GM12878 (cell line): ENCODE measurements around the gene TRIM40. TPM values are rescaled to one million over a fixed set of nuclear protein-coding genes. Genes with fewer than 3 reads are reported as not detected.

Source experiments
- ATAC-seq: fragments of 200-7000 bp; cut with Tn5 transposase; 3 replicates; pipeline ENCODE4 v1.9.1; 2020; ENCODE audit warnings: mild to moderate bottlenecking, moderate library complexity
- BruUV-seq: library from RNA; stranded (reverse); fragments of 400-500 nt; replicated peaks from 2 replicates; lab custom pipeline; 2021; lab: Mats Ljungman, UMichigan
- CTCF ChIA-PET: fragments of 300-600 bp; sonication (Branson Sonifier 250); formaldehyde crosslinking; extraction: SDS; loops from one replicate; lab custom pipeline; 2021; ENCODE audit warnings: inconsistent platforms; lab: Yijun Ruan, JAX
- POLR2A ChIA-PET: fragments of 350-600 bp; formaldehyde crosslinking; extraction: SDS; loops from one replicate; lab custom pipeline; 2021; ENCODE audit warnings: inconsistent platforms; lab: Charles Lee
- RAD21 ChIA-PET: fragments of 300-600 bp; sonication (Branson Sonifier 250); formaldehyde crosslinking; loops from one replicate; lab custom pipeline; 2023; ENCODE audit warnings: antibody characterized with exemption; ENCODE audit not compliant: unreplicated experiment; lab: Charles Lee
- SMC1A ChIA-PET: fragments of 300-600 bp; sonication (Branson Sonifier 250); formaldehyde crosslinking; loops from one replicate; lab custom pipeline; 2023; ENCODE audit not compliant: unreplicated experiment, uncharacterized antibody; lab: Charles Lee
- DNase-seq: peaks from one replicate; pipeline ENCODE4 v3.0.0-alpha.2; 2011; ENCODE audit warnings: low read depth, low spot score
- FAIRE-seq: peaks from 3 replicates; lab custom pipeline; 2011; peaks lifted over from hg19 to GRCh38; lab: Jason Lieb, UNC
- H2AFZ ChIP-seq: 2 replicates; pipeline ENCODE4 v1.6.0; 2011; ENCODE audit warnings: low read depth, low read length, control low read depth; ENCODE audit not compliant: control insufficient read depth
- H3K27ac ChIP-seq: 2 replicates; pipeline ENCODE4 v1.5.1; 2011; ENCODE audit warnings: control low read depth; ENCODE audit not compliant: control insufficient read depth, insufficient read depth
- H3K27me3 ChIP-seq, 2 experiments: replicated peaks in 1 of 2; 2 replicates each; pipeline versions ENCODE4 v1.6.0 to v1.6.1; 2011; ENCODE audit warnings: low read length in 1 of 2; ENCODE audit not compliant: control insufficient read depth in 2 of 2, insufficient read depth in 2 of 2
- H3K36me3 ChIP-seq, 2 experiments: 2 replicates each; pipeline ENCODE4 v1.5.1; 2011; ENCODE audit warnings: low read length in 1 of 2; ENCODE audit not compliant: control insufficient read depth in 2 of 2, insufficient read depth in 2 of 2
- H3K4me1 ChIP-seq: 2 replicates; pipeline ENCODE4 v1.6.1; 2011; ENCODE audit warnings: mild to moderate bottlenecking, low read length, moderate library complexity, mixed read lengths; ENCODE audit not compliant: control insufficient read depth, insufficient read depth
- H3K4me2 ChIP-seq: 2 replicates; pipeline ENCODE4 v1.6.0; 2011; ENCODE audit warnings: control low read depth; ENCODE audit not compliant: control insufficient read depth, insufficient read depth
- H3K4me3 ChIP-seq: fragments of 200-600 bp; sonication (generic); 2 replicates; pipeline ENCODE4 v1.5.1; 2016
- H3K79me2 ChIP-seq: 2 replicates; pipeline ENCODE4 v1.6.0; 2011; ENCODE audit warnings: low read length; ENCODE audit not compliant: control insufficient read depth, insufficient read depth
- H3K9ac ChIP-seq: 2 replicates; pipeline ENCODE4 v1.8.0; 2011; ENCODE audit warnings: low read length, control low read depth, mixed read lengths; ENCODE audit not compliant: control insufficient read depth, insufficient read depth
- H3K9me3 ChIP-seq: replicated peaks from 3 replicates; pipeline ENCODE4 v1.5.1; 2011; ENCODE audit warnings: mild to moderate bottlenecking, low read length; ENCODE audit not compliant: control insufficient read depth, insufficient read depth
- H4K20me1 ChIP-seq: 2 replicates; pipeline ENCODE4 v1.6.0; 2011; ENCODE audit not compliant: control insufficient read depth, insufficient read depth
- CHD1 ChIP-seq: IDR thresholded peaks from 2 replicates; pipeline ENCODE4 v1.6.1; 2012; ENCODE audit warnings: low read depth, low read length, improper control_type of control experiment
- NRF1 ChIP-seq: conservative IDR thresholded peaks from 2 replicates; pipeline ENCODE4 v1.6.1; 2011; ENCODE audit warnings: mild to moderate bottlenecking, low read depth, low read length, improper control_type of control experiment
- YY1 ChIP-seq: IDR thresholded peaks from 2 replicates; pipeline ENCODE4 v1.6.1; 2011; ENCODE audit warnings: low read depth, mild to moderate bottlenecking, low read length
- WGBS: methylation state at CpG from one replicate; pipeline ENCODE4 v1.1.6; 2016; ENCODE audit warnings: low lambda C conversion rate; ENCODE audit not compliant: insufficient replicate concordance, insufficient coverage; ENCODE audit errors: missing lambda C conversion rate; 5-methylcytosine and 5-hydroxymethylcytosine counted together
- in situ Hi-C: fragments of 300-500 bp; cut with MboI; formaldehyde crosslinking; loops from 9 replicates; pipeline ENCODE4 v1.14.3; 2018; ENCODE audit warnings: mixed read lengths
- intact Hi-C: fragments of 100-400 bp; cut with micrococcal nuclease; formaldehyde crosslinking; loops from one replicate; pipeline ENCODE4 v1.14.2; 2022; ENCODE audit not compliant: unreplicated experiment
- polyA plus RNA-seq, 11 experiments: library from polyadenylated mRNA; depleted of rRNA in 4 of 11; unstranded in 6 of 11; stranded (reverse) in 5 of 11; fragments of >200 nt; fragmentation: Nextera tagmentation in 4 of 11; fragmentation: Illumina TruSeq in 1 of 11; extraction: Ambion mirVana in 4 of 11; extraction: Trizol in 1 of 11; gene quantifications; 1 replicate in 1 of 11; 2 replicates in 10 of 11; pipeline versions ENCODE4 v1.2.1 to v1.2.3, GENCODE V29; 2011 to 2016; ENCODE audit warnings: inconsistent platforms in 2 of 11, missing spikeins in 2 of 11, low read depth in 1 of 11
- total RNA-seq, 4 experiments: library from RNA; depleted of rRNA in 3 of 4; stranded (reverse); fragments of >200 nt in 3 of 4; fragmentation: Illumina TruSeq in 1 of 4; extraction: Trizol in 1 of 4; gene quantifications; 2 replicates each; pipeline versions ENCODE4 v1.2.1 to v1.2.3, GENCODE V29; 2013 to 2021
- TF ChIP-seq, protein P1 (sequence below): fragments of 450-650 bp; formaldehyde crosslinking; IDR thresholded peaks from 2 replicates; pipeline ENCODE4 v1.5.0; 2022; ENCODE audit warnings: mild to moderate bottlenecking, missing genetic modification characterization

The TRIM40 gene
- total and polyA plus RNA-seq, 10 of the 15 experiments (the other 5 are each of a cell fraction or from before 2014, with no cell fraction given): not detected

DNA sequence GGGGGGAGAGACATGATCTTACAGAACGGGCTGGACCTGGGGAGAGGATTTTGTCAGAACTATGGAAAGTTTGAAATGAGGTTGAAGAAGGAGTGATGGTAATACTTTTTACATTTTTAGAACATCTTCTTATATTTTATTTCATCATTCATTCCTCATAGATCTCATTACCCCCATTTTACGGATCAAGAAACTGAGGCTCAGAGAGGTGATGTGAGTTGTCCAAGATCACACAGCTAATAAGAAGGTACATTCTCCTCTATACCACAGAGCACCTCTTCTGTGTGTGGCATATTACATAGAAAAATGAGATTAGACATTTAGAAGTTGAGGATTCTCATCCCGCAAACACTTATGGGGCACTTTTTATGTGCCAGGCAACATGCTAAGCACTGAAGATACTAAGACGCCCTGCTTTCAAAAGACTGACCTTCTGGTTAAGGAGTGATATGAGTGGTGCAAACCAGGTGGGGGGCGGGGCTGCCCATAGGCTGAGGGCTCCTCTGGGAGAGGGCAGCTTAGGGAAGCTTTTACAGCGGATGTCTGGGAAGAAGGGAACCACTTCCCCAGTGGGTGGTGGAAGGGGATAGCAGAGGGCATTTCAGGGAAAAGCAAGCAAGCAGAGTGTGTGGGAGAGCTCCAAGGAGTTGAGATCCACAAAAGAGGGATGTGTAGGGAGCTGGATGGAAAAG lies 42.9 kb upstream of the TRIM40 start:
- Histone ChIP-seq H3K27me3 (peaks cover 3 to 4% of the 10 kb centered on the region in 2 experiments; a peak in 2 of 4 replicates), H3K4me3 (no peak overlapping the region), H2AFZ (no peak overlapping the region), H3K9me3 (no peaks in the 10 kb centered on the region), H3K4me1 (no peaks in the 10 kb centered on the region), H3K79me2 (no peaks in the 10 kb centered on the region), H3K27ac (no peak overlapping the region), H3K9ac (no peak overlapping the region), H4K20me1 (no peaks in the 10 kb centered on the region)
- POLR2A ChIA-PET: interaction anchor here (0.7 kb wide), 1 partner anchor 187 kb away, joined by 4 read pairs; no protein-coding TSS in a partner anchor
- no peak for DNase-seq
- FAIRE-seq: no peak
- intact Hi-C loops: no loop called here
- no peak for TF ChIP-seq CHD1
- TF ChIP-seq, protein P1, sequence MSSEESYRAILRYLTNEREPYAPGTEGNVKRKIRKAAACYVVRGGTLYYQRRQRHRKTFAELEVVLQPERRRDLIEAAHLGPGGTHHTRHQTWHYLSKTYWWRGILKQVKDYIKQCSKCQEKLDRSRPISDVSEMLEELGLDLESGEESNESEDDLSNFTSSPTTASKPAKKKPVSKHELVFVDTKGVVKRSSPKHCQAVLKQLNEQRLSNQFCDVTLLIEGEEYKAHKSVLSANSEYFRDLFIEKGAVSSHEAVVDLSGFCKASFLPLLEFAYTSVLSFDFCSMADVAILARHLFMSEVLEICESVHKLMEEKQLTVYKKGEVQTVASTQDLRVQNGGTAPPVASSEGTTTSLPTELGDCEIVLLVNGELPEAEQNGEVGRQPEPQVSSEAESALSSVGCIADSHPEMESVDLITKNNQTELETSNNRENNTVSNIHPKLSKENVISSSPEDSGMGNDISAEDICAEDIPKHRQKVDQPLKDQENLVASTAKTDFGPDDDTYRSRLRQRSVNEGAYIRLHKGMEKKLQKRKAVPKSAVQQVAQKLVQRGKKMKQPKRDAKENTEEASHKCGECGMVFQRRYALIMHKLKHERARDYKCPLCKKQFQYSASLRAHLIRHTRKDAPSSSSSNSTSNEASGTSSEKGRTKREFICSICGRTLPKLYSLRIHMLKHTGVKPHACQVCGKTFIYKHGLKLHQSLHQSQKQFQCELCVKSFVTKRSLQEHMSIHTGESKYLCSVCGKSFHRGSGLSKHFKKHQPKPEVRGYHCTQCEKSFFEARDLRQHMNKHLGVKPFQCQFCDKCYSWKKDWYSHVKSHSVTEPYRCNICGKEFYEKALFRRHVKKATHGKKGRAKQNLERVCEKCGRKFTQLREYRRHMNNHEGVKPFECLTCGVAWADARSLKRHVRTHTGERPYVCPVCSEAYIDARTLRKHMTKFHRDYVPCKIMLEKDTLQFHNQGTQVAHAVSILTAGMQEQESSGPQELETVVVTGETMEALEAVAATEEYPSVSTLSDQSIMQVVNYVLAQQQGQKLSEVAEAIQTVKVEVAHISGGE (CRISPR knock-in tag): no peak
- TF ChIP-seq NRF1: no peak
- no peak for TF ChIP-seq YY1
- TF ChIP-seq, all 136 proteins: peak for 0
- ChIA-PET SMC1A (interaction anchor here (2.0 to 3.8 kb wide), 2 partner anchors 11 to 40 kb away, joined by 11 to 13 read pairs; no protein-coding TSS in a partner anchor), RAD21 (no interaction called here), CTCF (interaction anchor here (0.7 to 2.1 kb wide), 3 partner anchors 9 to 38 kb away, joined by 3 to 16 read pairs (median 7); no protein-coding TSS in a partner anchor)
- in situ Hi-C loops: no loop called here
- 46% methylated on average over 6 of the region's 6 CpGs for whole genome bisulfite sequencing
- no peaks in the 10 kb centered on the region for H3K36me3 ChIP-seq
- ATAC-seq: no peak
- BruUV-seq: no TSS peak
- no peak overlapping the region for H3K4me2 ChIP-seq
